Posterior cingulate gyrus (tissue), 11 donors: ENCODE results near the gene PRKCE.
"Not testable (repeated sequence)": the region's sequence is repeated elsewhere in the genome, so short reads cannot be mapped to it uniquely, and the experiment has no call there.

Experiments used
- DNase-seq, 10 donors: peaks; one replicate each; pipeline versions ENCODE4 v3.0.0 to v3.0.0-alpha.2; 2020 to 2021; ENCODE audit warnings: mixed read lengths in 3 of 10
- intact Hi-C: fragments of 100-400 bp; cut with DNase I; formaldehyde crosslinking; loops from one replicate; pipeline ENCODE4 v1.15.1; 2023

PRKCE gene

GRCh38 chr2:45715601-45716379, 64.3 kb downstream of the PRKCE start:
- intact Hi-C loops, result no loop called here
- DNase-seq, result no peak

- intact Hi-C loops, DNase-seq: not testable (repeated sequence)
Measured at GRCh38 chr2:45716432-45716831, 65.0 kb downstream of the PRKCE start.

GRCh38 chr2:45716915-45717314, 65.4 kb downstream of the PRKCE start:
- intact Hi-C loops, result no loop called here

GRCh38 chr2:45720210-45720609, 68.7 kb downstream of the PRKCE start:
- DNase-seq, result no peak
- intact Hi-C loops, result no loop called here

More at GRCh38 chr2:45716915-45717314, 65.4 kb downstream of the PRKCE start:
- DNase-seq, result no peak

- DNase-seq, result no peak
- intact Hi-C loops, result no loop called here
Measured at GRCh38 chr2:45721150-45721549, 69.7 kb downstream of the PRKCE start.

- intact Hi-C loops, result no loop called here
- DNase-seq, result no peak
Measured at GRCh38 chr2:45722477-45722876, 71.0 kb downstream of the PRKCE start.

- intact Hi-C loops, result no loop called here
- no peak for DNase-seq
Measured at GRCh38 chr2:45723857-45724256, 72.4 kb downstream of the PRKCE start.

GRCh38 chr2:45724335-45724734, 72.9 kb downstream of the PRKCE start:
- intact Hi-C loops, result no loop called here
- no peak for DNase-seq

GRCh38 chr2:45725731-45726130, 74.3 kb downstream of the PRKCE start:
- no peak for DNase-seq
- intact Hi-C loops, result no loop called here

GRCh38 chr2:45726188-45726587, 74.7 kb downstream of the PRKCE start:
- intact Hi-C loops, result no loop called here
- no peak for DNase-seq

- intact Hi-C loops, result no loop called here
- DNase-seq, result no peak
Measured at GRCh38 chr2:45728458-45728942, 77.0 kb downstream of the PRKCE start.

- intact Hi-C loops, result no loop called here
- DNase-seq, result no peak
Measured at GRCh38 chr2:45729753-45730512, 78.5 kb downstream of the PRKCE start.

GRCh38 chr2:45731141-45731540, 79.7 kb downstream of the PRKCE start:
- no peak for DNase-seq

GRCh38 chr2:45732436-45732835, 81.0 kb downstream of the PRKCE start:
- no peak for DNase-seq
- intact Hi-C loops, result no loop called here

More at GRCh38 chr2:45731141-45731540, 79.7 kb downstream of the PRKCE start:
- intact Hi-C loops, result no loop called here

- no peak for DNase-seq
Measured at GRCh38 chr2:45732946-45733345, 81.5 kb downstream of the PRKCE start.

GRCh38 chr2:45734336-45734735, 82.9 kb downstream of the PRKCE start:
- intact Hi-C loops, result no loop called here

More at GRCh38 chr2:45732946-45733345, 81.5 kb downstream of the PRKCE start:
- intact Hi-C loops, result no loop called here

GRCh38 chr2:45734952-45735351, 83.5 kb downstream of the PRKCE start:
- intact Hi-C loops, result no loop called here
- DNase-seq, result no peak

More at GRCh38 chr2:45734336-45734735, 82.9 kb downstream of the PRKCE start:
- no peak for DNase-seq

- DNase-seq, result peak in 8 of 10 donors; percentile 47 to 92 (median 66)
- intact Hi-C loops, result no loop called here
Measured at GRCh38 chr2:45736757-45737704, 85.6 kb downstream of the PRKCE start.

GRCh38 chr2:45739796-45740485, 88.5 kb downstream of the PRKCE start:
- intact Hi-C loops, result no loop called here
- no peak for DNase-seq
